NCI-H69 (cell line): ENCODE data around the gene USP22.
A peak's percentile ranks its signal among the peaks of the same experiment; 100 is the strongest.

Experiments
- DNase-seq: peaks from one replicate; lab custom pipeline; 2025; lab: John Stamatoyannopoulos, UW

The USP22 gene

DNA sequence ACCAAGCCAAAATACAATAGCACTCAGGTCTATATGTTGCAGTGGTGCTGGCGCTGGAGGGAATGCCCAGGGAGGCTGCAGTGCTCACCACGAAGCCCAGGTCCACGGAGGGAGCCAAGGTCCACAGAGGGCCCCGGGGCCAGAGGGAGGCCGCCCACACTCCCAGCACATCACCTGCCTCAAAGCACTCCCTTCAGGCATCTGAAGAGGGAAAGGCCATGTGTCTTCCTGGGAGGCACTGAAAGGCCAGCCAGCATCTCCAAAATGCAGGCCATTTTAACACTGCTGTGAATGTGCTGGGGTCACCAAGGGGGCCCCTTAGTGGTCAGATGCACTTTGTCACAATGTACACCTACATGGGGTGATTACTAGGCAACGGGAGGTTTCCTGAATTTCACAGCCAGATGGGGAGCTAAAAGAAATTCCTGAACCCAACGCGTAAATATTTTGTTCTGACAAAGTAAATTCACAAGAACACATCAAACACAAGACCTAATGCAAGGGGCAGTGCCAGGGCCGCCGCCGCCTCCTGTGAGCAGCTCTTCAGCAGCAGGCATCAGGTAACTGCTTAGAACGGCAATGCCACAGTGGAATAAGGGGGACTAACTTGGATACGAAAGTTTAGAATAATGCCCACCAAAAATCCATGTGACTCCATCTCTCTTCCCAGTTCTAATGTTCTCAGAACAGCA lies 42.8 kb downstream of the USP22 start:
- no peak for DNase-seq

DNA sequence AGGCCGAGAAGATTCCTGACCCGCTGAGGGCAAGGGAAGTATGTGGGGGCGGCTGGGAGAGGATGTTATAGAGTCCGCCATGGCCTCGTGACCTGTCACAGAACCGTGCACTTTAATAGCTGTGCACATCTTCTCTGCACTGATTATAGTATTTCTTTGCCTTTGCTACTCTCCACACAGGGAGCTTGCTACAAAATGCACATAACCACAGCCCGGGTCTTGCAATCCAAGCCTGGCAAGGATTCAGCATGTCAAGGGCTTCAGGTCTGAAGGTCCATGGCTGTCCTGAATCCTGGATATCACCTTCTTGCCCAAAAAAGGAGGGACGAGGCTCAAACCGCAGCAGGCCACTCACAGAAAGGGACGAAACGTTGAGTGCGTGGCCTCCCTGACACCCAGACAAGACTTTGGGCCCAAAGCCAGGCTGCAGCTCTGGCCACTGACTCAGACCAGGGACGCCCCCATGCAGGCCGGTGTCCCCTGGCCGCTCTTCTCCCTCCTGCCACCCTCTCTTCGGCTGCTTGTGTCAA lies 43.7 kb downstream of the USP22 start:
- DNase-seq: no peak

DNA sequence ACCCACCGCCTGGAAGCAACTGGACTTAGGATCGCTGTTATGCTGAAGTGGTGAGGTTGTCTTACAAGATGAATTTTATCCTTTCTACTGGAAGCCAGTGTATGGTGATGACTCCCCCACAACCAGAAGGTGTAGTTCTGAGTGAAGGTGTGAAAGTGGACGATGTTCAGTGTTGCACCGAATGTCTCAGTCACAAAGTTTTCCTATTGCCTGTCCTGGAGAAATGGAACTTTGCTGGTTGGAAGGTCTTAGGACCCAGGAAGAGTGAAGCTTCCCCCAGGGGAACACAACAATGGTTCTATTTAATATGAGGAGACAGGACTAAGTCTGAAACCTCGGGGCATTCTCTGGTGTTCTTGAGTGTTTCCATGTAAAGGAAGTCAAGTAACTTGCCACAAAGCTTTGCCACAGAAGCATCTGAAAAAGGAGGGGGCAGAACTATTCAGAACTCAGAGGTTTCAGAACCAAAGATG lies 44.2 kb downstream of the USP22 start:
- no peak for DNase-seq

GRCh38 chr17:20997711-20998570 lies 44.9 kb downstream of the USP22 start:
- no peak for DNase-seq

GRCh38 chr17:20996724-20997615 lies 45.8 kb downstream of the USP22 start:
- no peak for DNase-seq

DNA sequence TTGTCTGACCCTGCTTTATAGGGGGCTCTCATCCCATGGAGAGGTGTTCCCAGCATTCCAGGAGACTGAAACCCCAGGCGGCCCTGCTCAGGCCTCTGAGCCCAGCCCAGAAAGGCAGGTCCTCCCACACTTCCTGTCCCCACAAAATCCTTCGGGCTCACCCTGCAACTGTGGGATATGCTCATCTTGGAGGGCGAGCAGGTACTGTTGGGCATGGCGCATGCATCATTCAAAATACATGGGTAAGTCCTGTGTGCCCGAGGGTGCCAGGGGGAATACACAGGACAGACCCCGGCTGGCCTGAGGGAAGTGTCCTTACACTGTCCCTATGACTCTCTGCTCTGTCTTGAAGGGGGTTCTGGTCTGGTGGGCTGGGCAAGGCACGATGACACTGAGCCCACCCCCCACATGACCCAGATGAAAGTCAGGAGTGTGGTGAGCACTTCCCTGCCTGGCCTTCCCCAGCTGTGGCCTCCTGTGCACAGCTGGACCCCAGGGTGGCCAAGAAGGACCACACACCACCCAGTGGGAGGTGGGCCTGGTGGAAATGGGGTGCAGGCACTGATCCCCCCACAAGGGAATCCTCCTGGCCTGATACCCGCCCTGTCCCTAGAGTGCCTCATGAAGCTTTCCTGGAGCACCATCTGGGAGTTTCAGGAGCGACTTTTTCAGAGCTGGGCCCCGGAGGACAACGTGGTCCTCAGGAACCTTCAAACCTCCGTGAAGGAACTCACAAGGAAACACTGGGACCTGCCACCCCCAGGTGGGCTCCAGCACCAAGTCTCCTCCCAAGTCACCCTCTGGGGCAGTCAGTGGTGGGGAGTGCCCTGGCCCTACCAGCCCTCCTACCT lies 46.7 kb downstream of the USP22 start:
- DNase-seq: no peak

DNA sequence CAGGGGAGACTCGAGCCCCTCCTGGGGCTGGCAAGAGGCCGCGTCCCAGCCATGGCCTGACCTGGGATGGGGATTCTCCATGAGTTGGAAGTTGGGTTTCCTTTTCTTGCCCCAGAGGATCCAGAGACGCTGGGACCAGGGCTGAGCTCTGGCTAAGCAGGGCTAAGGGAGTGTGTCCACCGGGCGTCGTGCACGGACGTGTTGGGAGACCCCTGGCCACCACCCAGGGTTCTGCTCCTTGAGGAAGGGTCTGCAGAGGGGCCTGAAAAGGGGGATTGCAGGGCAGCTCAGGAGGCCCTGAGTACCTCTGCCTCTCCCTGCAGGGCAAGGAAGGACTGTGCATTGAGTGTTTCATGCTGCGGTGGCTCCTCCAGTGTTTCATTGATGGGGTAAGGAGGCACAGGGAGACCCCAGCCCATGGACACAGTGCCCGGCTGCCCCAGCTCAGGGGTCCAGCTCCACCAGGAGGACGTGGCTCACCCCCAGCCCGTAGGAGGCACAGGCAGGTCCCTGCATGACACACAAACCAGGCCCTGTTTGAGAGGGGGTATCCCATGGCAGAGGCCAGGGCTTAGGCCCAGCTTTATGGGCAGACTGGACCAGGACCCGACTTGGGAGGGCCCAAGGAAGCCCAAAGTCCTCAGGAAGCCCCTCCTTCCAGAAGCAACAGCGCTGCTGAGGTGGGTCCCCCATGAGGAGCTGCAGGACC lies 47.5 kb downstream of the USP22 start:
- DNase-seq: no peak

- no peak for DNase-seq
Measured at GRCh38 chr17:20994779-20995149, 48.0 kb downstream of the USP22 start.

DNA sequence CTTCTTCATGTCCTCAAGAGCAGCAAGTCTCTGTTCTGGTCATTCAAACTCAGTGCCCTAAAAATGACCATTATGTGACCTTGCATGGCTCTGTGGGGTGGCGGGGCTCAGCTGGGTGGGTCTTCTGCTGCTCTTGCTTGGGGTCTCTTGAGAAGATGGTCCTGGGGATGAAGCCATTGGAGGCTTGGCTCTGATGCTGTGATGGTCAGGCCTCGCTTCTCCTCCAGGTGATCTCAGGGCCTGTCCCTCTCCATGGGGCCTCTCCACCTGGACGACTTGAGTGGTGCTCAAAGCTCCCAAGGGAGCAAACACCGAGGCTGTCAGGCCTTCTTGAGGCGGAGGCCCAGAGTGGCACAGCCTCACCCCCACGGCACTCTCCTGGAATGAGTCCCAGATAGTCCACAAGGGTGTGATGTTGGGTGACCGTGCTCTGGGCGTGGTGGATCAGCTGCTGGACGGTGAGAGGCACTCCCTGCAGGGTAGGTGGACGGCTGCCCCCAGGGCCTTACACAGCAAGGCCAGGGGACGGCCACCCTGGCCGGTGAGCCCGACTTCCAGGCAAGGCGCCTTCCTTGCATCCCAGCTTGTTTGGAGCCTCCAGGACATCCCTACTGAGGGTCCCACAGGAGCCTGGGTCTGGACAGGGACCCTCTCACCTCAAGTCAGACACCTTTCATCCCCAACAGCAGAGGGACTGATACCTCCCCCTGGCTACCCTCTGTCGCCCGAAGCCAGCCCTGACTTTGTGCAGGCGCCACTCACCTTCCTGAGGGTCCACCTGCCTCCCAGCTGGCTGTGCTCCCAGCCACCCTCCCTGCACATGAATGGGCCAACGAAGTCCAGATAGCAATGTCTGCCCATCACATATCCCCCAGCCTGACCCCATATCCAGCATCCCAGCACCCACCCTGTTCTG lies 48.7 kb downstream of the USP22 start:
- DNase-seq: no peak

DNA sequence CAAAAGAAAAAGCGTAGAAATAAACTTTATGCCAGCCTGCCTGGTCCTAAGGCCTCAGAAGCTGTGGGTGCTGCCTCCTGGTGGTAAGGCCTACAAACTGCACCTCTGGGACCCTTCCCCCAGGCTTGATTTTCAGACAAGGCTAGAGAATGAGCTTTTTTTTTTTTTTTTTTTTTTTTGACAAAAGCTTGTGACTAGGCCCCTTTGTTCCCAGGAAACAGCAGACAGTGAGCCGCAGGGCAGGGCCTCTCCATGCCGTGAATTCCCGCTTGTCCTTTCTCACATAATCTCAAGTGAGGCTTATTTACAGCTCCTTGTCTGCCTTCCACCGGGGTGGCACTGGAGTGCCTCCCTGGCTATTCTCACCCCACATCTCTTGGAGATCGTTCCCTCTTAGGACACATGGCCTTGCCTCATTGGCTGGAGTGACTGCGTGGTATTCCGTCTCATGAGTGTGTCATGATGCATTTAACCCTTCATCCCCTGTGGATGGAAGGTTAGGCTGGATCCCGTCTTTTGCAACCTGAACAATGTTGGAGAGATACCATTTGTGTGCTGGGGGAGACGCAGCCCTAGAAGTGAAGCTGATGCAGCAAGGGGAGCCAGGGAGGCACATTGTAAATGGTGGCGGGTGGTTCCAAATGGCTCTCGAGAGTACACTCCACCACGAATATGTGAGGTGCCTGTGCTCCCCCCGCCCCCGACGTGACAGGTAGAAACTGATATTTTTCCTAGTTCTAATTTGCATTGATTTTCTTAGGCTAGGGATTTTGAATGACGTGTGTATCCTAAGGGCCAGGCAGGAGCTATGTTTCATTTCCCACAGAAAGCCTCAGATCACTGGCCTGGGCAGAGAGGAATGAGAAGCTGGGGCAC lies 49.6 kb downstream of the USP22 start:
- DNase-seq: peak; percentile 59

- no peak for DNase-seq
Measured at GRCh38 chr17:20992416-20992815, 50.4 kb downstream of the USP22 start.

DNA sequence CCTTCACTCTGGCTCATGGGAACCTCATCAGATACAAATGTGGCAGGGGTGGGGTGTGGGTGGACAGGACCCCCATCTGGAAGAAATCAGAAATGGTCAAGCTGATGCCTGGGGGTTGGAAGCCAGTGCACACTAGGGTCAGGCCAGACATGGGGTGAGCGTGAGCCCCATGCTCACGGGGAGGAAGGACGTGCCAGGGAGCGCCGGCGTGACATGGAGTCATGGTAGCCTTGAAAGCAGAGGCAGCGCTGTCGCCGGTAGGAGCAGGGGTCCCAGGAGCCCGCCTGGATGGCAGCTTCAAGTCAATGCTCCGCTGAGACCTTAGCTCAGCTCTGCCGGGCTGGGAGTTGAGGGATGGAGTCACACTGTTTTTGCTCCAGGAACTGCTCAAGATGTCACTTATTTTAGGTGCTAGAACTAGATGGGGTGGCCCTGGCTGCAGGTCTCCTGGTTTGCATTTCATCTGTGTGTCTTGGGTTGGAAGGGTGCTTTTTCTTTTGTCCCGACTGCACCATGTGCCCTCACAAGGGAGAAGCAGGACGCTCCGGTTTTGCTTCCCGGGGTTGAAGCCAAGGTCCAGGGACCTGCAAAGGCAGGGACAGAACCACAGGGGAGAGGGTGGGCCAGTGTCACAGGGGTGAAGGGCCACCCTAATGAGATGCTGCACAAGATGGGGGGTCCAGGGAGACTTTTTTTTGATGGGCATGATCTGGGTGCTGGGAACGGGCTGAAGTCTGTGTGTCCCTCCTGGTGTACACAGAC lies 51.4 kb downstream of the USP22 start:
- DNase-seq: no peak

GRCh38 chr17:20989991-20990855 lies 52.6 kb downstream of the USP22 start:
- DNase-seq: no peak

GRCh38 chr17:20989481-20989880 lies 53.3 kb downstream of the USP22 start:
- no peak for DNase-seq

DNA sequence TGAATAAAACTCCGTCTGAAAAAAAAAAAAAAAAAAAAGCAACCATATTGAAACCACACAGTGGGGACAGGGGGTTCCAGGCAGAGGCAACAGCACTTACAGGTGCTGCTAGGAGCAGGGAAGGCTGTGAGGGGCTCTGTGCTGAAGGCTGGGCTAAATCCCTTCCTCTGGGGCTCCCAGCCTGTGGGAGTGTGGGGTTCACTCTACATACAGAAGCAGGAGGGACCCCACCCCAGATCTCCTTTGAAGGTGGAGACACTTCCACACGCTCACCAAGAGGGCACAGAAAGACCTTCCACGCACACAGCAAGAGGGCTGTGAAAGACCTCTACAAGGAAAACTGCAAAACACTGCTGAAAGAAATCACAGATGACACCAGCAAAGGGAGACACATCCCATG lies 53.9 kb downstream of the USP22 start:
- DNase-seq: no peak

DNA sequence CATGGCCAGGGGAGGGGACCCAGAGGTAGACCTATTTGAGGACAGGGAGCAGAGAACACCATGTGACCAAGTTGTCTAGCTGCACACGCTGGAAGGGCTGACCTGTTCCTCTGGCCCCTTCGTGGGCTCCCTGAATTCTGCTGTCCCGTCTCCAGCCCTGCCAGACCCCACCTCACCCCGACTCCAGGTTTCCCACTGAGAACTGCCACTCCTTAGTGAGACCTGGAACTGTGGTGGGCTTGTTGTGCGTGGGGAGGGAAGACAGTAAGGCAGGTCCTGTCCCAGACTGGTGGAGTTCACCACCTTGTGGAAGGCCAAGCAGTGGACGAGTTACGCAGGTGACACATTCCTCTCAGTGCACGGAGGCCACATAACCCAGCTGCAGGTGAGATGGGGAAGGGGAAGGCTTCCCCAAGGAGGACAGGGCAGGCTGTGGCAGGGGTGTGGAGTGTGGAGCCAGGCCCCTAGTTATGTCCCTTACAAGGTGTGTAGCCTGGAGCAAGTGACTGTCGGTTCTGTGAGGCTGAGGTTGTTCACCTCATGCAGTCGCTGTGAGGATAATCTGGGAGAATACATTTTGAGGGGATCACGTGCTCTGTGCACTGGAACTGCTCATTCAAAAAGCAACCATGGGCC lies 54.7 kb downstream of the USP22 start:
- no peak for DNase-seq
